Endothelial cell of umbilical vein (primary cell): ENCODE data around the gene ZNF682. TPM values are rescaled to one million over a fixed set of nuclear protein-coding genes. Genes with fewer than 3 reads are reported as not detected.

Experiments
- BruUV-seq: library from RNA; stranded (reverse); fragments of 400-500 nt; replicated peaks from 2 replicates; lab custom pipeline; 2021; lab: Mats Ljungman, UMichigan
- CTCF ChIA-PET: fragments of 300-600, 350-600 bp; sonication (Branson Sonifier 250); formaldehyde crosslinking; loops from one replicate; lab custom pipeline; 2021; ENCODE audit warnings: antibody characterized with exemption, inconsistent platforms; lab: Charles Lee
- POLR2A ChIA-PET: fragments of 300-600, 350-600 bp; sonication (Branson Sonifier 250); formaldehyde crosslinking; loops from one replicate; lab custom pipeline; 2021; ENCODE audit warnings: antibody characterized with exemption, inconsistent platforms; lab: Charles Lee
- DNase-seq: peaks from one replicate; pipeline ENCODE4 v3.0.0-alpha.2; 2011; ENCODE audit warnings: low read depth, low spot score
- FAIRE-seq: peaks from 2 replicates; lab custom pipeline; 2011; peaks lifted over from hg19 to GRCh38; lab: Jason Lieb, UNC
- H2AFZ ChIP-seq: 2 replicates; pipeline ENCODE4 v1.6.0; 2012; ENCODE audit warnings: low read depth, low read length, control low read depth, inconsistent platforms
- H3K27ac ChIP-seq: 2 replicates; pipeline ENCODE4 v1.5.1; 2011; ENCODE audit warnings: low read depth, mild to moderate bottlenecking, control low read depth, low read length, moderate library complexity; ENCODE audit not compliant: insufficient read depth
- H3K27me3 ChIP-seq, 2 experiments: 2 replicates each; pipeline versions ENCODE4 v1.6.0 to v1.6.1; 2011; ENCODE audit warnings: low read length in 2 of 2, mixed read lengths in 1 of 2; ENCODE audit not compliant: control insufficient read depth in 2 of 2, insufficient read depth in 2 of 2
- H3K36me3 ChIP-seq, 2 experiments: 2 replicates in 1 of 2; 3 replicates in 1 of 2; pipeline ENCODE4 v1.5.1; 2011; ENCODE audit warnings: low read length in 2 of 2, mild to moderate bottlenecking in 1 of 2, moderate library complexity in 1 of 2; ENCODE audit not compliant: control insufficient read depth in 2 of 2, insufficient read depth in 2 of 2; ENCODE audit errors: extremely low read depth in 1 of 2
- H3K4me1 ChIP-seq: 3 replicates; pipeline ENCODE4 v1.5.1; 2011; ENCODE audit warnings: mild to moderate bottlenecking, low read length; ENCODE audit not compliant: control insufficient read depth, insufficient read depth; ENCODE audit errors: extremely low read depth
- H3K4me2 ChIP-seq: 2 replicates; pipeline ENCODE4 v1.6.1; 2011; ENCODE audit warnings: low read length, control low read depth, mixed read lengths; ENCODE audit not compliant: insufficient read depth
- H3K4me3 ChIP-seq, 3 experiments: fragments of 200-600 bp in 1 of 3; sonication (generic), shearing (Covaris generic) in 1 of 3; replicated peaks in 1 of 3; 2 replicates each; pipeline ENCODE4 v1.5.1; 2011 to 2016; ENCODE audit warnings: control low read depth in 3 of 3, low read length in 3 of 3, mild to moderate bottlenecking in 2 of 3, inconsistent platforms in 1 of 3, low read depth in 1 of 3, moderate library complexity in 1 of 3; ENCODE audit not compliant: insufficient read depth in 1 of 3
- H3K79me2 ChIP-seq: 2 replicates; pipeline ENCODE4 v1.6.0; 2012; ENCODE audit warnings: low read length, inconsistent platforms; ENCODE audit not compliant: control insufficient read depth, insufficient read depth
- H3K9ac ChIP-seq: replicated peaks from 2 replicates; pipeline ENCODE3; 2011; ENCODE audit warnings: low read length, control low read depth; ENCODE audit not compliant: insufficient read depth; ENCODE audit errors: extremely low read depth
- H3K9me1 ChIP-seq: replicated peaks from 3 replicates; pipeline ENCODE4 v1.6.0; 2011; ENCODE audit warnings: mild to moderate bottlenecking, low read length; ENCODE audit not compliant: control insufficient read depth, insufficient read depth; ENCODE audit errors: extremely low read depth
- H3K9me3 ChIP-seq: replicated peaks from 2 replicates; pipeline ENCODE4 v1.5.1; 2012; ENCODE audit warnings: low read length, inconsistent platforms; ENCODE audit not compliant: control insufficient read depth, insufficient read depth
- H4K20me1 ChIP-seq: replicated peaks from 2 replicates; pipeline ENCODE3; 2011; ENCODE audit warnings: mild to moderate bottlenecking, low read length; ENCODE audit not compliant: control insufficient read depth, insufficient read depth; ENCODE audit errors: extremely low read depth
- EZH2 ChIP-seq: IDR thresholded peaks from 2 replicates; pipeline ENCODE4 v1.6.1; 2012; ENCODE audit warnings: borderline replicate concordance, low read depth, mild to moderate bottlenecking, moderate library complexity, low read length, inconsistent platforms; ENCODE audit not compliant: severe bottlenecking
- FOS ChIP-seq: IDR thresholded peaks from 2 replicates; pipeline ENCODE4 v1.6.1; 2011; ENCODE audit warnings: mild to moderate bottlenecking, low read length, moderate library complexity, borderline replicate concordance; ENCODE audit not compliant: insufficient read depth
- GATA2 ChIP-seq: IDR thresholded peaks from 2 replicates; pipeline ENCODE4 v1.7.0; 2011; ENCODE audit warnings: low read depth, mild to moderate bottlenecking, moderate library complexity, mixed read lengths, low read length; ENCODE audit not compliant: insufficient read length, insufficient read depth
- JUN ChIP-seq: IDR thresholded peaks from 2 replicates; pipeline ENCODE4 v1.6.1; 2011; ENCODE audit warnings: borderline replicate concordance, low read depth; ENCODE audit not compliant: insufficient read length, insufficient read depth
- MAX ChIP-seq: IDR thresholded peaks from 2 replicates; pipeline ENCODE4 v1.6.1; 2011; ENCODE audit not compliant: insufficient read depth, insufficient read length
- MYC ChIP-seq: IDR thresholded peaks from one replicate; pipeline ENCODE4 v1.6.1; 2011; ENCODE audit warnings: mild to moderate bottlenecking, low read depth, low read length
- POLR2A ChIP-seq: IDR thresholded peaks from 2 replicates; pipeline ENCODE4 v1.6.1; 2012; ENCODE audit warnings: low read depth, mild to moderate bottlenecking, control low read depth, low read length
- POLR2AphosphoS5 ChIP-seq: IDR thresholded peaks from 2 replicates; pipeline ENCODE4 v1.6.1; 2012; ENCODE audit warnings: low read depth, mild to moderate bottlenecking, control low read depth, low read length, moderate library complexity; ENCODE audit not compliant: insufficient read depth
- dilution Hi-C: fragments of 300-500 bp; cut with MboI; formaldehyde crosslinking; loops from one replicate; pipeline ENCODE4 v1.15.0; 2019; ENCODE audit warnings: low sequenced_read_pairs; ENCODE audit not compliant: extremely low pct_ligation_motif_present
- intact Hi-C: fragments of 100-400 bp; cut with micrococcal nuclease; formaldehyde crosslinking; loops from one replicate; pipeline ENCODE4 v1.10.0; 2022
- polyA plus RNA-seq, 4 experiments: library from polyadenylated mRNA; depleted of rRNA in 3 of 4; stranded (reverse) in 3 of 4; unstranded in 1 of 4; fragments of >200 nt; gene quantifications; 2 replicates each; pipeline versions ENCODE4 v1.2.1 to v1.2.3, GENCODE V29; 2011 to 2012; ENCODE audit warnings: missing spikeins in 1 of 4
- total RNA-seq: library from RNA; stranded (reverse); gene quantifications from 2 replicates; pipeline ENCODE4 v1.2.3, GENCODE V29; 2021
- TF ChIP-seq, protein P1 (sequence below), 2 donors: IDR thresholded peaks; 1 replicate in 1 of 2; 2 replicates in 1 of 2; pipeline ENCODE4 v1.5.1; 2011; ENCODE audit warnings: low read length in 2 of 2, mild to moderate bottlenecking in 2 of 2, moderate library complexity in 2 of 2, control low read depth in 1 of 2, inconsistent platforms in 1 of 2, low read depth in 1 of 2; ENCODE audit not compliant: insufficient read depth in 1 of 2; ENCODE audit errors: extremely low read depth in 1 of 2

Gene ZNF682
- total and polyA plus RNA-seq, 2 donors (not counting 3 experiments of a cell fraction or from before 2014, with no cell fraction given), result 2.8 to 3.4 TPM

- DNase-seq (no peak), FAIRE-seq (no peak)
- Histone ChIP-seq H3K9ac (no peak overlapping the region), H3K9me3 (no peaks in the 10 kb centered on the region), H3K9me1 (no peaks in the 10 kb centered on the region), H3K4me1 (no peaks in the 10 kb centered on the region), H3K36me3 (no peaks in the 10 kb centered on the region), H3K27ac (no peak overlapping the region), H3K4me3 (no peak overlapping the region), H3K4me2 (no peak overlapping the region), H4K20me1 (no peaks in the 10 kb centered on the region), H3K79me2 (no peaks in the 10 kb centered on the region), H3K27me3 (no peaks in the 10 kb centered on the region), H2AFZ (no peak overlapping the region)
- ChIA-PET POLR2A (no interaction called here), CTCF (no interaction called here)
- intact Hi-C loops, result no loop called here
- no peak for TF ChIP-seq EZH2
- no peak for TF ChIP-seq MAX
- TF ChIP-seq FOS, result no peak
- TF ChIP-seq, protein P1, sequence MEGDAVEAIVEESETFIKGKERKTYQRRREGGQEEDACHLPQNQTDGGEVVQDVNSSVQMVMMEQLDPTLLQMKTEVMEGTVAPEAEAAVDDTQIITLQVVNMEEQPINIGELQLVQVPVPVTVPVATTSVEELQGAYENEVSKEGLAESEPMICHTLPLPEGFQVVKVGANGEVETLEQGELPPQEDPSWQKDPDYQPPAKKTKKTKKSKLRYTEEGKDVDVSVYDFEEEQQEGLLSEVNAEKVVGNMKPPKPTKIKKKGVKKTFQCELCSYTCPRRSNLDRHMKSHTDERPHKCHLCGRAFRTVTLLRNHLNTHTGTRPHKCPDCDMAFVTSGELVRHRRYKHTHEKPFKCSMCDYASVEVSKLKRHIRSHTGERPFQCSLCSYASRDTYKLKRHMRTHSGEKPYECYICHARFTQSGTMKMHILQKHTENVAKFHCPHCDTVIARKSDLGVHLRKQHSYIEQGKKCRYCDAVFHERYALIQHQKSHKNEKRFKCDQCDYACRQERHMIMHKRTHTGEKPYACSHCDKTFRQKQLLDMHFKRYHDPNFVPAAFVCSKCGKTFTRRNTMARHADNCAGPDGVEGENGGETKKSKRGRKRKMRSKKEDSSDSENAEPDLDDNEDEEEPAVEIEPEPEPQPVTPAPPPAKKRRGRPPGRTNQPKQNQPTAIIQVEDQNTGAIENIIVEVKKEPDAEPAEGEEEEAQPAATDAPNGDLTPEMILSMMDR (IDR thresholded peaks at IDR 0.05; ENCODE audit: extremely low read depth in 1 of 2, insufficient read depth in 1 of 2, low read depth in 1 of 2, low read length in 2 of 2), result no peak
- no peak for TF ChIP-seq MYC
- no peak for TF ChIP-seq JUN
- TF ChIP-seq POLR2A, result no peak
- TF ChIP-seq GATA2, result no peak
- TF ChIP-seq POLR2AphosphoS5, result no peak
- dilution Hi-C loops, result no loop called here
- no TSS peak for BruUV-seq
These were observed 28.6 kb upstream of the ZNF682 start for GRCh38 chr19:20067943-20068342.
